Urothelium cell line (cell line): Measurements from ENCODE around the gene UGT1A7.
"Not testable (repeated sequence)": the region's sequence is repeated elsewhere in the genome, so short reads cannot be mapped to it uniquely, and the experiment has no call there.

ENCODE experiments used
- DNase-seq: peaks from one replicate; pipeline ENCODE4 v3.0.0; 2011; ENCODE audit warnings: low spot score, mixed read lengths
- FAIRE-seq: peaks from 2 replicates; lab custom pipeline; 2011; peaks lifted over from hg19 to GRCh38; lab: Jason Lieb, UNC

UGT1A7 gene

DNA sequence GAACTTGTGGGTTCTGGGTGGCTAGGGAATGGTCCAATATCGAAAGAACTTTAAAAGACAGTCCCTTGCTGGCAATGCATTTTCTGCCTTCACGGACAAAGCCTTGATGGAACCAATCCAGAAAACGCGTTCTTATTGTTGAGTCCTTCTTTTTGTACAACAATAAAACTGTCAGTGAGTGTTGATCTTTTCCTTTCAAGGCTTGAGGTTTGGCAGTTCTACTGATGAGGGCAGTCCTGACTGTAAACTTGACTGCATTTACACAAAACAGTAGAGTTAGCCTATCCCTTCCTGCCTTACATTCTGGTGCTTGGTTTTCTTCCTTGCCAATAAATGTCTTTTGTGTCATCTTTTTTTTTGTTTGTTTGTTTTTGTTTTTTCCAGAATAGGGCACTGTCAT lies 2.5 kb upstream of the UGT1A7 start:
- DNase-seq, result no peak
- FAIRE-seq, result no peak

DNA sequence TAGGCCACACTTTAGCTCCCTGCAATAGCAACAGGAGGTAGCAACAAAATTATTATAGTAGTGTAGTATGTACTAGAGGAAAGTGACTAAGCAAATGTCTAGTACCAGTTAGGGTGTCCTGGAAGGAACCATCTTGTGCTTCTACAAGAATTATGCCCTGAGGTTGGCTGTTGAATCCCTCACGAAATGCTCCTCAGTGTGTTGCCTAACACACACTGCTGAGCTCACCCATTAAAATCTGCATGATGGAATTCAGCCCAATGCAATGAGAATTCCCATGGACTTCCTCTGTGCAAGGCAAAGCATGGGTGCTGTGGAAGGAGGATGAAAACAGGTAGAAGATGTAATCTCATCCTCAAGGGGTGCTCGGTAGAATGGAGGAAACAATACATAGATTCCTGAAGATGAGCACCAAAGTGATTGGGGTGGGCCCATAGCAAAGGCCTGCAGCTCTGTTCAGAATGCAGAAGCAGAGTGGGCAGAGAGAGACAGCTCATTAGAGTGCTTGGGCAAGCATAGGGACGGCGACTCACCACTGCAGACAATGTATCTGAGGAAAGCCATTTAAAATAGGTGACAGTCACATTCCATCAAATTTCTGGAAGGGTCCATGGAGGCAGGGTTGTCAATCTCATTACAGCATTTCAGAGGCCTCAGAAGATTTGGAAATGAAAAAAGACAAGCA lies 1.2 kb upstream of the UGT1A7 start:
- FAIRE-seq (no peak), DNase-seq (no peak)

DNA sequence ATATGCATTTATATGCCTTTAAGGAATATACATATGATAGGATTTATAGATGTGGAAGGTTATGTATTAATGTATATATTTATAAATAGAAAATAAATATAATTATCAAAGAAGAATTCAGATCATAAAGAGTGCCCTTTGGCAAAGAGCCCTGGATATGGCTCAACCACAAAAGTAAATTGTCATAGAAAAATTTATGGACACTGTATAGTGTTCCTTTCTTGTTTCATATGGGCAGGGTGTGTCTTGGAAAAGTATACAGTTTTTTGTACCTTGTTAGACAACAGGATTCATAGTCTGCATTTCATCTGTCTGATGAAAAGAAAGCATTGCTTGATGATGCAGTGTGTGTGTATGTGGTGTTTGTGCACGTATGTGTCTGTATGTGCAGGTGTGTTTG lies 2.9 kb downstream of the UGT1A7 start:
- DNase-seq, result no peak
- no peak for FAIRE-seq

DNA sequence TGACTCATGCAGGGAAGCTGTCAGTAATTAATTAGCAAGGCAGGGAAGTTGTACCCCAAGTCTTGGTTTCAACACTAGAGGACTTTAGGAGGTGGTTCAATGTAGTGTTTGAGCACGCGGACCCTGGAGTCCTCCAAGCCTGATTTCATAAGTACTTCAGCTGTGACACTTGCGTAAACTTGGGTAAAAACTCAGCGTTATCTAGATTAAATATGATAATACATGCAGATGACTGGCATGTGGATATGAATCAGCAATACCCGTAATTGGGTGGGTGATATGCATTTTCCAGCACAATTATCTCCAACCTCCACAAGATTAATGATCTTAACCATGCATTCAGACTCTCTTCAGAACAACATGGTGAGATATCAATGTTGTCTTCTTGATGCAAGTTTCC lies 5.2 kb downstream of the UGT1A7 start:
- DNase-seq (no peak), FAIRE-seq (no peak)

DNA sequence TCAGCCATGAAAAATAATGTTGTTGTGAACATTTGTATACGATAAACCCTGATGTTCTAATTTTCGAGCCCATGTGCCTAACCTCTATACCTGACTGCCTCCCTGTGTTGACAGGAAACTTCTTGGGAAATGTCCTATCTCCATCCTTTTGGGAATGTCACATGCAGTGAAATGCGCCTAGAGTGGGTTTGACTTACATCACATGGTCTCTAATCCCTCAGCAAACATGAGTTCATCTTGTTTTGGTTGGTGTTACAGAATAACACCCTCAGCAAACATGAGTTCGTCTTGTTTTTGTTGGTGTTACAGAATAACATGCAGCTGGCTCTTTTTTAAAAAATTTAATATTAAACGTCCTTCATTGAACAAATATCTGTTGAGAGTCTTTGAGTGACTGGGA lies 6.6 kb downstream of the UGT1A7 start:
- no peak for FAIRE-seq
- no peak for DNase-seq

DNA sequence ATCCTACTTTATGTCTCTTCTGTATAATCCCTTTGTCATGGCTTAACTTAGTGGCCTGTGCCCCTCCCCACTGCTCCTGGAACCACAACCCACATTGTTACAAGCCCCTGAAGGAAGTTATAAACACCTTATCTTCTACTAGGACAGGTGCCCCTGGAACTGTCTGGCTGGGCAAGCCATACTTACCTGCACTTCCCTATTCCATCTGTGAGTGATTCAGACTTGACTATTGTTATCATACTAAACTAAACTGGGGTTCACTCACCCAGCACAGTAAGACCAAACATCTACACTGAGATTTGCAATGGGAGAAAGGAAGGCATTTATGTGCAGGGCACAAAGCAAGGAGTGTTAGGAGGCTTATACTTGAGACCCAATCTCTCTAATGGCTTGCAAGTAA lies 7.3 kb downstream of the UGT1A7 start:
- FAIRE-seq, result no peak

DNA sequence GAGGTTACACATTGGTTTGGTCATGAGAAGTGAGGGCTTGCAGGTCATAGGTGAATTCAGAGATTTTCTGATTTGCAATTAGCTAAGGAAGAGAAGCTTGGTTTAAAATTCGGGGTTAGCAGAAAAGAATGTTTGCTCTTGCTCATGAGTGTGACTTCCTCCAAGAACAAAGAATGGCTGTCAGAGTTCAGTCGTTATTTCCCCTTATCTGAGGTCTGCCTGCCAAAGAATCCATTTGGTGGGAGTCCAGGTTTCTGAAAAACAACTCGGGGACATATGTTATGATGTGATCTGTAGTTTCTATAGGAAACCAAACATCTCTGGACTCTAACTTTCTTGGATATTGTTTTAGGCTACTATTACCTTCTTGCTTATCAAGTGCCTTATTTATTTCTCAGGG lies 7.8 kb downstream of the UGT1A7 start:
- FAIRE-seq (no peak), DNase-seq (no peak)

More for the DNA sequence above, 7.3 kb downstream of the UGT1A7 start:
- DNase-seq, result no peak

DNA sequence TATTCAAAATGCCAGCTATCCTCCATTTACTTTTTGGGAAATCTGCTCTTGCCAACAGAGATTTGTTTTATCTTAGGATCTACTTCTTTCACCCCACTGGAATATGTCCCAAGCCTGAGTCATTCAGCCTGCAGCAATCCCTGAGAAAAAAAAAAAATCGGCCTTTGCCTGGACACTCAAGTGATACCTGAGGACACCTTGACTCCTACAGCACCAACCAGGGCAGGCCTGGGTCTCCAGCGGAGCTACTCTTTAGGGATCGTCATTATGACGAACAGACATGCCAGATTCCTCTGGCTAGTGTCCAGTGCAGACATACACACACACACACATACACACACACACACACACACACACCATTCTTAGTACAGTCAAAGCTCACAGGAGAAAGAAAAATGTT lies 8.7 kb downstream of the UGT1A7 start:
- FAIRE-seq, result no peak

DNA sequence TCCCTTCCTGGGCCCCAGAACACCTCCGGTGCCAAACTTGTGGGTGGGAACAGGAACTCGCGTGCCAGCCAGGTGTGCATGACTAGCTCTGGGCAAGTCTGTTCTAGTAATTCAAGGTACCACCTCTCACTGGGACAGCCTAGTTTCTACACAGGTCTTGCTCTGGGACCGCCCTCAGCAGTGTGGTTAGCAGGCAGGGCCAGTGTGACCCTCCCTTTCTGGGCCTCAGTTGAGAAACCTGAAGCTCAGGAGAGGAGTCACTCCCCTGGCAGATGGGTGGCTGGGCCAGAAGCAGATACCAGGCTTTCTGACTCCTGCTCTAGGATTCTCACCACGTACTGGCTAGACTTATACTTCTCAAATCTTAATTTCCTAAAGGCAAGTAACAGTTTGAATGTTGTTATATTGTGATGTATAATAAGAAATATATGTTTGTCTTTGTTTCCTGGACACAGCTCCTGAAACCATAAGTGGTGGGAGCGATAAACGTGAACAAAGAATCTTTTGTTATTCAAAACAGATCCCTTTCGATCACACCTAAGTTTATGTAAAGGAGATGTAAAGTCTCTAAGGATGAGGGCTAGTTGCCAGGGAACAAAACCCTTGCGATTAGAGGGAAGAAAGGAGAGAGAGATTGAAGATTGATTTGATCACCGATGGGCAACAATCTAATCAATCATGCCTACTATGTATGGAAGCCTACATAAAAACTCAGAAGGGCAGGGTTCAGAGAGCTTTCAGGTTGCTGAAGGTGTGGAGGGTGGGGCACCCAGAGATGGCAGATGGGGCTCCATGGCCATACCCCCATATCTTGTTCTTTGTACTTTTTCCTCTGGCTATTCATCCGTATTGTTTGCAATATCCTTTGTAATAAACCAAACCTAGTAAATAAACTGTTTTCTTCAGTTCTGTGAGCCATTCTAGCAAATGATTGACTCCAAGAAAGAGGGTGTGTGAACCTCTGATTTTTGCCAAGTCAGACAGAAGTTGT lies 10.0 kb downstream of the UGT1A7 start:
- no peak for FAIRE-seq
- DNase-seq, result no peak

More for the DNA sequence above, 8.7 kb downstream of the UGT1A7 start:
- no peak for DNase-seq

DNA sequence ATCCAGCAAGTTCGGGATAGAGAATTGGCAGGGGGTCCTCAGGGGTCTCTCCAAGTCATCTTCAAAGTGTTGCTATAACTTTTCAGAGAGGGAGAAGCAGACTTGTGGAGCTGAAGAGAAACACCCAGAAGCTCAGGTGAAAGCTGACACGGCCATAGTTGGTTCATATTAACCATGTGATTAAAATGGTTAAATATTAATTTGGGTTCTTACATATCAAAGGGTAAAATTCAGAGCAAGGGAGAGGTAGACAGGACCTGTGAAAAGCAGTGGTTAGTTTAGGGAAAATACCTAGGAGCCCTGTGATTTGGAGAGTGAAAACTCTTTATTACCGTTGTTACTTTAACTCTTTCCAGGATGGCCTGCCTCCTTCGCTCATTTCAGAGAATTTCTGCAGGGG lies 10.9 kb downstream of the UGT1A7 start, which contains the start of gene UGT1A6:
Gene UGT1A6 (plus strand): TSS at position 243 of the 400 bp plus-strand sequence. CDS start 115 bp downstream, at position 358.
- DNase-seq (no peak), FAIRE-seq (no peak)

DNA sequence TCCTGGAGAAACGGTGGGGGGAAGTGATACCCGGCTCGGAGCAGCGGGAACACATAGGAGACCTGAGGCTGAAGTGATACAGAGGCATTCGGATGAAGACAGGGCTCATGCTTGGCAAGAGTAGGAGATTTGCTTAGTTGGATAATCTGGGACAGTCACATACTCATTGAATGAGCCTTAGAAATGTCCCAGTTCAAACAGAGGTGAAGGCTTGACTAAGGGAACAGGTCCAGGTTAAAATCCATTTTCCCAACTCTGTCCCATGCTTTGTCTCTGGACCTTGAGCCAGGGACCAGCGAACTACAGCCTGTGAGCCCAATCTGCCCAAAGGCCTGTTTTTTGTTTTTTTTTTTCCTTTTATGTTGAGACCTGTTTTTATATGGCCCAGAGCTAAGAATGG lies 12.3 kb downstream of the UGT1A7 start:
- FAIRE-seq, result no peak
- no peak for DNase-seq

DNA sequence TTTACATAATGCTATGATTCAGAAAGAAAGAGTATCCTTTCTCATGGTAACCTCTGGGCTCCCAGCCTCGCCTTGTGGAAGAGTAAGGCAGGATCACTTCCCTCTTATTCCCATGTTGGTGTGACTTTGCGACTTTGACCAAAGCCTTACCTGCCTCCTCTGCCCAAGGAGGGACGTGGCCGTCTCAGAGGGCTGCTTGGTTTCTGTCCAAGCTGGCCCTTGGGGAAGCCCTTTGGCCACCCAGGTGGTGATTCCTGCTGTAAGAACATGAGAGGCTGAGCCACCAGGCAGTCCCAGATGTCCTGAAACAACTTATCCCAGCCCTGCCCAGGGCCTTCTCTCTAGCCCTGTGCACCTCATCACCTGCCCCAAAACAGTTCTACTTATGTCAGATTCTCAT lies 17.0 kb downstream of the UGT1A7 start:
- FAIRE-seq (no peak), DNase-seq (no peak)

DNA sequence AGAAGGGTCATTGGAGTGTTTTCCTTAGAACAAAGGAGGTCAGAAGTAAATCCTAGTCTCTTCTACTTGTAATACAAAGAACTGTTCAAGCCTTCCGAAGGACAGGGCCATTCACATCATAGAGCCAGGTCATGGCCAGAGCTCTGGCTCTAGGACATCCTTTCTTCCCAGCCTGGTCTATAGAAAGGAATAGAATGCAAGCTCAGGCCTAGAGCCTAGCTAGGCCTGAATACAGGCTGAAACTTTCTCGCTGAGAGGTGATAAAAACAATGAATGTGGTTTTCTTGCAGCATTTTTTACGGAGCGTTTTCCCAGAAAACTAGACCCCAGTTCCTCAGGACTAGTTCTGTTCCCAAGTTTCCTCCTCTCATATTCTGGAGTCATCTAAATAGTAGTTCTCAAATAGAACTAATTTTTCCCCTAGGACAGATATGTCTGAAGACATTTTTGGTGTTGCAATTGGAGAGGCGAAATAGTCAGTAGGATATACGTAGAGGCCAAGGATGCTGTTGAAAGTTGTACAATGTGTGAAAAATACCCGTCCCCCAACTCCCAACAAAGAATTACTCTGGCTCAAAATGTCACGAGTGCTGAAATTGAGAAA lies 17.8 kb downstream of the UGT1A7 start:
- no peak for FAIRE-seq
- no peak for DNase-seq

DNA sequence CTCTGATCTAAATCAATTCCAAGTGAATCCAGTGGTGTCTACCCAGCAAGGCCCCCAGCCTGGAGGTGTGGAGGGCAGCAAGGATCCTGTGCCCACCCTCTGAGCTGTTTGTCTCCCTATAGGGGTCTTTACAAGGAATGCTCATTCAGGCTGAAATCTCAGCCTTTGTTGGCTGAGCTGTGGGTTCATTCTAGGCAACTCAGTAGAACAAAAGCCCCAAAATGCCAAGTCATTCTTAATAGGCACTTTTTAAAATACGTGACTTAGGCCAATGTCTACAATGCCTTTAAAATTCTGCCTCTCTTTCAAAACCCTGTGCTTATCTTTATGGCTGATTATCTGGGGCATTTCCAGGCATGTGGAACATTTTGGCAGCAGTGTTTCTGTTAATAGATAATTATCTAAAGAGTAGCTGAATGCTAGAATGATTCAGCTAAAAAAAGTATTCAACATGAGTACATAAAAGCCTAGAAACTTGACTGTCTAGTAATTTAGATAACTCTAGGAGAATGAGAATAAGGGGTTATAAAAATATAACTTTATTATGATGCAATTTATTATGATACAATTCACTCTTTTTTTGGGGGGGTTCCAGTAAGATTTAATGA lies 18.4 kb downstream of the UGT1A7 start:
- DNase-seq (no peak), FAIRE-seq (no peak)

DNA sequence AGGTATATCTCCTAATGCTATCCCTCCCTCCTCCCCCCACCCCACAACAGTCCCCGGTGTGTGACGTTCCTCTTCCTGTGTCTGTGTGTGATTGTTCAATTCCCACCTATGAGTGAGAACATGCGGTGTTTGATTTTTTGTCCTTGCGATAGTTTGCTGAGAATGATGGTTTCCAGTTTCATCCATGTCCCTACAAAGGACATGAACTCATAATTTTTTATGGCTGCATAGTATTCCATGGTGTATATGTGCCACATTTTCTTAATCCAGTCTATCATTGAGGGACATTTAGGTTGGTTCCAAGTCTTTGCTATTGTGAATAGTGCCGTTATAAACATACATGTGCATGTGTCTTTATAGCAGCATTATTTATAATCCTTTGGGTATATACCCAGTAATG lies 19.1 kb downstream of the UGT1A7 start:
- FAIRE-seq, DNase-seq: not testable (repeated sequence)

DNA sequence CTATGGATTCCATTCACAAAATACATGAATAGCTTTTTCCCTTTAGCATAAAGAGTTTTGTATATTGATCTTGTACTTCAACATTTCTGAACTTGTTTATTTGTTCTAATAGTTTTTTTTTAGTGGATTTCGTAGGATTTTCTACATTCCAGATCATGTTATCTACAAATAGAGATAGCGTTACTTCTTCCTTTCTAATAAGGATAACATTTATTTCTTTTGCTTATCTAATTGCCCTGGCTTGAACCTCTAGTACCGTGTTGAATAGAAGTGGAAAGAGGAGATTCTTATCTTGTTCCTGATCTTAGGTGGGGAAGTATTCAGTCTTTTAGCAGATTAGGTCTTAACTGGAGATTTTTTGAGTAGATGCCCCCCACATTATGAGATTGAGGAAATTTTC lies 20.5 kb downstream of the UGT1A7 start:
- no peak for DNase-seq
- FAIRE-seq, result no peak

DNA sequence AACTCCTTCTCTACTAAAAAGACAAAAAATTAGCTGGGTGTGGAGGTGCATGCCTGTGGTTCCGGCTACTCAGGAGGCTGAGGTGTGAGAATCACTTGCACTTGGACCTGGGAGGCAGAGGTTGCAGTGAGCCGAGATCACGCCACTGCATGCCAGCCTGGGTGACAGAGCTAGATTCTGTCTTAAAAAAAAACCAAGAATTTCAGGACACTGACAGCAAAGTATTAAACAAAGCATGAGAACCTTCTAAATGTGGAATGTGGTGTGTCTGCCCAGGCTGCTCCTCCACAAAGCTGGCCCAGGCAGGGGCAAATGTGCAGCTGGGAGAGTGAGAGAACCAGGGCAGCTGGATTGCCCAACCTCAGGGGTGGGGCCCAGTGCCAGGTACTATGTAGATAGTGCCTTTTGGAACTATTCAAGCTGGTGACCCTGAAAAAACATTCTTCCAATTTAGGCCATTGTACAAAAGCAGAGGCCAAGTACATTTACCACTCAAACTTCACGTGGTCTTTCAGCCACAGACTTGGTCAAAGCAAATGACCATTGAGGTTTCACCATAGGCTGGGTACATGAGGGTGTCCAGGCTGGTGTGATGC lies 24.3 kb downstream of the UGT1A7 start:
- DNase-seq, result no peak
- no peak for FAIRE-seq

DNA sequence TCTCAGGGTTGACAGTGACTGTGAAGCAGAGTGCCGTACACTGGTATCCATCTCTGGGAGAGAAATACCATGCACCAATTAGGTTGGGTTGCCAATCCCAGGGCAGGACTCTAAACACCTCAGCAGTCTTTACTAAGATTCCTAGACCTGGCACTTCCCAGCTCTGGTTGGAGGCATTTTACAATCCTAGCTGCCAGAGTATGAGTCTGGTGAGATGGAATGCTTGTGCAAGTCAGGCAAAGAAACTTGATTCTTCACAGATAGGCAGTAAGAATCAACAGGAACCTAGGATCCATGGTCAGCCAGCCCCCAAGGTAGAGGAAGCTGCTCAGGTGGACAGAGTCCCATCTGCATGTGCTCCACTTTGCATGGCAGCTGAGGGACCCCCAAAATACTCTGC lies 25.0 kb downstream of the UGT1A7 start:
- FAIRE-seq, result no peak
- DNase-seq, result no peak

DNA sequence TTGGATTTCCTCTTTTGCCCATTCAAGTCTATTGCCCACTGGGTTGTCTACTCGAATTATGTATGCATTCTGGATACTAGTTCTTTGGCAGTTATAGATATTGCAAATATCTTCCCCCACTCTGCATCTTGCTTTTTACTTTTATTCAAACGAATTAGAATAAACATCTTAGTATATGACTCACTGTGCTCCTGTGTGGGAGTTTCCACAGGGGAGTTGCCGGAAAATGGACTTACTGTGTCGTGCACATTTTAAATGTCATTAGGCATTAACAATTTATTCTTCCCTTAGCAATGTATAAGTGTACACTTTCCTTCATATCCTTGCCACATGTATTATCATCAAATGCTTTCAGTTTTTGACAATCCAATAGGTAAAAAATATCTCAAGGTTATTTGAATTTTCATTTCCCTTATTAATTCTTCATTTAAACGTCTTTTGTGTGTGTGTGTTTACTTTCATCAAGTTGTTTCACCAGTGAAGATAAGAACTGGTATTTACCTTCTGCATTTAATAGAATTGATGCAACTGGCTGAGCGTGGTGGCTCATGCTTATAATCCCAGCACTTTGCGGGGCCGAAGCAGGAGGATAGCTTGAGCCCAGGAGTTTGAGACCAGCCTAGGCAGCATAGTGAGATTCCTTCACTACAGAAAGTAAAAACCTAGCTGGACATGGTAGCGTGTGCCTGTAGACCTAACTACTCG lies 26.4 kb downstream of the UGT1A7 start:
- FAIRE-seq (no peak), DNase-seq (no peak)

DNA sequence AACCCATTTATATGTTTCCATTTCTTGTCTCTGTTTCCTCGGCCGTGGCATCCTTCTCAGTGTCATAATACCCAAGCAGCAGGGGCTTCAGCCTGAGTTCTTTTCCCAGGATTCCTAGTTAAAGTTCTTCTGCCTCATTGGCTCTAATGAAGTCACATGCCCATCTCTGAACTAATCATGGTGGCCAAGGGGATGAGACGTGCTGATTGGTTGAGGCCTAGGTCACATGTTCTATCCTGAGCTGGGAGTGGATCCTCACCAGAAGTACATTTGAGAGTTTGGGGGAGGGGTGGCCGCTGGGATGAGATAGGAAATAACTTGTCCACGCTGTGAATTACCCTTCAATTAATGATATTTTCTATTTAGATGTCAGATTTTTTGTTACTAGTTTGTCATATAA lies 27.2 kb downstream of the UGT1A7 start:
- DNase-seq, result no peak
- FAIRE-seq, result no peak
